Activated CD4-positive, alpha-beta memory T cell treated with anti-CD3 and anti-CD28 coated beads for 36 hours (primary cell): ENCODE results near the gene DLG1. TPM values are rescaled to one million over a fixed set of nuclear protein-coding genes. Genes with fewer than 3 reads are reported as not detected.

ENCODE experiments used
- CTCF ChIA-PET: fragments of 350-600 bp; sonication (Branson Sonifier 250); formaldehyde crosslinking; loops from one replicate; lab custom pipeline; 2021; ENCODE audit warnings: antibody characterized with exemption, inconsistent platforms; lab: Charles Lee
- POLR2A ChIA-PET: fragments of 350-600 bp; sonication (Branson Sonifier 250); formaldehyde crosslinking; loops from one replicate; lab custom pipeline; 2021; ENCODE audit warnings: antibody characterized with exemption; lab: Charles Lee
- DNase-seq: peaks from one replicate; pipeline ENCODE4 v3.0.0-alpha.2; 2020
- H3K27ac Mint-ChIP-seq: one replicate; pipeline ENCODE4 v1.8.0; 2021; ENCODE audit warnings: mixed read lengths
- H3K27me3 Mint-ChIP-seq: one replicate; pipeline ENCODE4 v1.8.0; 2021; ENCODE audit warnings: mixed read lengths
- H3K36me3 Mint-ChIP-seq: one replicate; pipeline ENCODE4 v1.8.0; 2021; ENCODE audit warnings: mixed read lengths
- H3K4me1 Mint-ChIP-seq: one replicate; pipeline ENCODE4 v1.8.0; 2021; ENCODE audit warnings: low read depth, mixed read lengths
- H3K4me3 Mint-ChIP-seq: one replicate; pipeline ENCODE4 v1.8.0; 2021; ENCODE audit warnings: mild to moderate bottlenecking, mixed read lengths
- H3K9me3 Mint-ChIP-seq: one replicate; pipeline ENCODE4 v1.8.0; 2021; ENCODE audit warnings: mixed read lengths
- intact Hi-C: fragments of 100-400 bp; cut with micrococcal nuclease; formaldehyde crosslinking; loops from one replicate; pipeline ENCODE4 v1.15.1; 2023
- total RNA-seq, 2 experiments: library from RNA; stranded (reverse); gene quantifications; one replicate each; pipeline ENCODE4 v1.2.3, GENCODE V29; 2021

The DLG1 gene
- total RNA-seq, 2 experiments from 2014 or later, result 52.6 to 53.3 TPM

GRCh38 chr3:197309528-197310361 is 11.3 kb upstream of the DLG1 start:
- Mint-ChIP-seq H3K27me3 (peaks cover 20% of the 10 kb centered on the region), H3K9me3 (no peaks in the 10 kb centered on the region), H3K4me3 (no peak overlapping the region), H3K27ac (no peak overlapping the region), H3K36me3 (peaks cover 3% of the 10 kb centered on the region), H3K4me1 (peaks cover 28% of the 10 kb centered on the region)
- ChIA-PET CTCF (interaction anchor here (0.8 kb wide), 1 partner anchor 53 kb away, joined by 3 read pairs; no protein-coding TSS in a partner anchor), POLR2A (interaction anchor here (1.2 kb wide), 1 partner anchor 12 kb away, joined by 3 read pairs; no protein-coding TSS in a partner anchor)
- intact Hi-C loops, result no loop called here
- no peak for DNase-seq

- intact Hi-C loops, result no loop called here
- Mint-ChIP-seq H3K27ac (no peak overlapping the region), H3K4me3 (no peak overlapping the region), H3K4me1 (peaks cover 28% of the 10 kb centered on the region), H3K27me3 (peaks cover 12% of the 10 kb centered on the region), H3K9me3 (no peaks in the 10 kb centered on the region), H3K36me3 (peaks cover 3% of the 10 kb centered on the region)
- POLR2A ChIA-PET, result interaction anchor here (1.2 kb wide), 1 partner anchor 11 kb away, joined by 3 read pairs; no protein-coding TSS in a partner anchor
- CTCF ChIA-PET, result no interaction called here
- DNase-seq, result no peak
Measured at GRCh38 chr3:197308591-197308990, 10.2 kb upstream of the DLG1 start.

- H3K4me1 Mint-ChIP-seq, result peaks cover 28% of the 10 kb centered on the region
- no peaks in the 10 kb centered on the region for H3K9me3 Mint-ChIP-seq
- DNase-seq, result no peak
- no peak overlapping the region for H3K27ac Mint-ChIP-seq
- H3K27me3 Mint-ChIP-seq, result peaks cover 18% of the 10 kb centered on the region
- intact Hi-C loops, result loop anchor here (1.0 kb wide), 1 partner anchor 20 kb away; no protein-coding TSS in a partner anchor
- no peaks in the 10 kb centered on the region for H3K36me3 Mint-ChIP-seq
- CTCF ChIA-PET, result interaction anchor here (0.6 to 1.2 kb wide), 2 partner anchors 19 to 50 kb away, joined by 4 read pairs; no protein-coding TSS in a partner anchor
- POLR2A ChIA-PET, result interaction anchor here (1.1 kb wide), 1 partner anchor 88 kb away, joined by 3 read pairs; no protein-coding TSS in a partner anchor
- H3K4me3 Mint-ChIP-seq, result no peak overlapping the region
Measured at GRCh38 chr3:197306374-197307086, 8.1 kb upstream of the DLG1 start.

GRCh38 chr3:197305854-197306253 is 7.4 kb upstream of the DLG1 start:
- intact Hi-C loops, result loop anchor here (1.0 kb wide), 1 partner anchor 20 kb away; no protein-coding TSS in a partner anchor
- peak; percentile 29 for DNase-seq
- H3K4me1 Mint-ChIP-seq, result peaks cover 28% of the 10 kb centered on the region
- peaks cover 21% of the 10 kb centered on the region for H3K27me3 Mint-ChIP-seq
- POLR2A ChIA-PET, result interaction anchor here (1.1 kb wide), 1 partner anchor 89 kb away, joined by 3 read pairs; no protein-coding TSS in a partner anchor
- no peak overlapping the region for H3K4me3 Mint-ChIP-seq
- CTCF ChIA-PET, result interaction anchor here (1.2 kb wide), 1 partner anchor 49 kb away, joined by 4 read pairs; no protein-coding TSS in a partner anchor
- H3K9me3 Mint-ChIP-seq, result no peaks in the 10 kb centered on the region
- H3K27ac Mint-ChIP-seq, result no peak overlapping the region
- no peaks in the 10 kb centered on the region for H3K36me3 Mint-ChIP-seq

- Mint-ChIP-seq H3K27me3 (peaks cover 30% of the 10 kb centered on the region), H3K27ac (no peak overlapping the region), H3K9me3 (no peaks in the 10 kb centered on the region), H3K4me1 (peaks cover 15% of the 10 kb centered on the region), H3K4me3 (no peak overlapping the region), H3K36me3 (no peaks in the 10 kb centered on the region)
- DNase-seq, result no peak
- CTCF ChIA-PET, result no interaction called here
- intact Hi-C loops, result no loop called here
- POLR2A ChIA-PET, result interaction anchor here (1.0 kb wide), 1 partner anchor 47 kb away, joined by 3 read pairs; no protein-coding TSS in a partner anchor
Measured at GRCh38 chr3:197303452-197303851, 5.0 kb upstream of the DLG1 start.

- Mint-ChIP-seq H3K36me3 (no peaks in the 10 kb centered on the region), H3K27ac (no peak overlapping the region), H3K27me3 (peaks cover 28% of the 10 kb centered on the region), H3K4me1 (peaks cover 13% of the 10 kb centered on the region), H3K4me3 (no peak overlapping the region), H3K9me3 (no peaks in the 10 kb centered on the region)
- no peak for DNase-seq
- CTCF ChIA-PET, result interaction anchor here (0.8 kb wide), 1 partner anchor 9 kb away, joined by 3 read pairs; no protein-coding TSS in a partner anchor
- POLR2A ChIA-PET, result interaction anchor here (0.6 to 1.0 kb wide), 2 partner anchors 16 to 46 kb away, joined by 3 read pairs; no protein-coding TSS in a partner anchor
- intact Hi-C loops, result no loop called here
Measured at GRCh38 chr3:197302696-197303341, 4.4 kb upstream of the DLG1 start.

GRCh38 chr3:197302033-197302432 is 3.6 kb upstream of the DLG1 start:
- H3K36me3 Mint-ChIP-seq, result peaks cover 2% of the 10 kb centered on the region
- H3K4me3 Mint-ChIP-seq, result no peak overlapping the region
- H3K9me3 Mint-ChIP-seq, result no peaks in the 10 kb centered on the region
- peaks cover 27% of the 10 kb centered on the region for H3K27me3 Mint-ChIP-seq
- intact Hi-C loops, result no loop called here
- no peak overlapping the region for H3K27ac Mint-ChIP-seq
- no peak for DNase-seq
- ChIA-PET CTCF (no interaction called here), POLR2A (interaction anchor here (0.6 kb wide), 1 partner anchor 15 kb away, joined by 3 read pairs; no protein-coding TSS in a partner anchor)
- H3K4me1 Mint-ChIP-seq, result peaks cover 13% of the 10 kb centered on the region

- DNase-seq, result no peak
- Mint-ChIP-seq H3K4me1 (peaks cover 15% of the 10 kb centered on the region), H3K27ac (no peak overlapping the region), H3K9me3 (no peaks in the 10 kb centered on the region), H3K27me3 (peaks cover 27% of the 10 kb centered on the region), H3K36me3 (peaks cover 12% of the 10 kb centered on the region), H3K4me3 (no peak overlapping the region)
- ChIA-PET POLR2A (no interaction called here), CTCF (no interaction called here)
- intact Hi-C loops, result no loop called here
Measured at GRCh38 chr3:197300361-197300760, 1.9 kb upstream of the DLG1 start.

- CTCF ChIA-PET, result no interaction called here
- H3K27me3 Mint-ChIP-seq, result peaks cover 27% of the 10 kb centered on the region
- DNase-seq, result peak; percentile 39
Measured at GRCh38 chr3:197298945-197299854, 788 bp upstream of the DLG1 start.

GRCh38 chr3:197297476-197298340 is 704 bp downstream of the DLG1 start:
- Mint-ChIP-seq H3K27ac (peak overlapping the region; percentile 89), H3K4me1 (peaks cover 29% of the 10 kb centered on the region), H3K9me3 (no peaks in the 10 kb centered on the region), H3K36me3 (peaks cover 17% of the 10 kb centered on the region), H3K4me3 (peak overlapping the region; percentile 97), H3K27me3 (peaks cover 20% of the 10 kb centered on the region)
- POLR2A ChIA-PET, result interaction anchor here (0.6 to 0.8 kb wide), 3 partner anchors 11 to 250 kb away, joined by 3 to 4 read pairs (median 4); no protein-coding TSS in a partner anchor
- intact Hi-C loops, result loop anchor here (2.0 to 10.0 kb wide), 6 partner anchors 40 to 653 kb away; partner anchors contain the start of genes BDH1 and NCBP2
- peak; percentile 94 for DNase-seq
- CTCF ChIA-PET, result interaction anchor here (0.6 to 1.2 kb wide), 2 partner anchors 40 to 81 kb away, joined by 3 to 7 read pairs; no protein-coding TSS in a partner anchor

More at GRCh38 chr3:197298945-197299854, 788 bp upstream of the DLG1 start:
- Mint-ChIP-seq H3K36me3 (peaks cover 12% of the 10 kb centered on the region), H3K27ac (peak overlapping the region; percentile 89), H3K4me3 (peak overlapping the region; percentile 97), H3K4me1 (peaks cover 20% of the 10 kb centered on the region), H3K9me3 (no peaks in the 10 kb centered on the region)
- POLR2A ChIA-PET, result no interaction called here
- intact Hi-C loops, result loop anchor here (2.0 to 10.0 kb wide), 6 partner anchors 42 to 654 kb away; partner anchors contain the start of genes BDH1 and NCBP2
